Astrocyte (in vitro differentiated cells and primary cell): Measurements from ENCODE around the gene LRIG1.

Source experiments
- EZH2 ChIP-seq: IDR thresholded peaks from 2 replicates; pipeline ENCODE4 v1.6.1; 2012; ENCODE audit warnings: mild to moderate bottlenecking, low read length, inconsistent platforms; ENCODE audit not compliant: insufficient read depth
- TF ChIP-seq, protein P1 (sequence below): IDR thresholded peaks from 2 replicates; pipeline ENCODE4 v1.5.1; 2011; ENCODE audit warnings: low read depth, mild to moderate bottlenecking, inconsistent platforms, low read length, moderate library complexity; ENCODE audit not compliant: insufficient read depth

- TF ChIP-seq, protein P1, sequence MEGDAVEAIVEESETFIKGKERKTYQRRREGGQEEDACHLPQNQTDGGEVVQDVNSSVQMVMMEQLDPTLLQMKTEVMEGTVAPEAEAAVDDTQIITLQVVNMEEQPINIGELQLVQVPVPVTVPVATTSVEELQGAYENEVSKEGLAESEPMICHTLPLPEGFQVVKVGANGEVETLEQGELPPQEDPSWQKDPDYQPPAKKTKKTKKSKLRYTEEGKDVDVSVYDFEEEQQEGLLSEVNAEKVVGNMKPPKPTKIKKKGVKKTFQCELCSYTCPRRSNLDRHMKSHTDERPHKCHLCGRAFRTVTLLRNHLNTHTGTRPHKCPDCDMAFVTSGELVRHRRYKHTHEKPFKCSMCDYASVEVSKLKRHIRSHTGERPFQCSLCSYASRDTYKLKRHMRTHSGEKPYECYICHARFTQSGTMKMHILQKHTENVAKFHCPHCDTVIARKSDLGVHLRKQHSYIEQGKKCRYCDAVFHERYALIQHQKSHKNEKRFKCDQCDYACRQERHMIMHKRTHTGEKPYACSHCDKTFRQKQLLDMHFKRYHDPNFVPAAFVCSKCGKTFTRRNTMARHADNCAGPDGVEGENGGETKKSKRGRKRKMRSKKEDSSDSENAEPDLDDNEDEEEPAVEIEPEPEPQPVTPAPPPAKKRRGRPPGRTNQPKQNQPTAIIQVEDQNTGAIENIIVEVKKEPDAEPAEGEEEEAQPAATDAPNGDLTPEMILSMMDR = no peak
- no peak for TF ChIP-seq EZH2
These were observed 4.1 kb downstream of the LRIG1 start for GRCh38 chr3:66496746-66497145.
